GM18951 (cell line): Measurements from ENCODE around the gene SYCE1L.
"Not testable (repeated sequence)": the region's sequence is repeated elsewhere in the genome, so short reads cannot be mapped to it uniquely, and the experiment has no call there.

Experiments
- POLR2A ChIP-seq: IDR thresholded peaks from 4 replicates; pipeline ENCODE4 v1.6.1; 2011; ENCODE audit warnings: mild to moderate bottlenecking; ENCODE audit not compliant: insufficient read length, insufficient read depth; ENCODE audit errors: extremely low read depth
- in situ Hi-C: fragments of 300-500 bp; cut with MboI; formaldehyde crosslinking; loops from one replicate; pipeline ENCODE4 v1.12.0; 2022; ENCODE audit warnings: low sequenced_read_pairs, mixed read lengths, inconsistent platforms; ENCODE audit not compliant: unreplicated experiment

SYCE1L gene, protein sequence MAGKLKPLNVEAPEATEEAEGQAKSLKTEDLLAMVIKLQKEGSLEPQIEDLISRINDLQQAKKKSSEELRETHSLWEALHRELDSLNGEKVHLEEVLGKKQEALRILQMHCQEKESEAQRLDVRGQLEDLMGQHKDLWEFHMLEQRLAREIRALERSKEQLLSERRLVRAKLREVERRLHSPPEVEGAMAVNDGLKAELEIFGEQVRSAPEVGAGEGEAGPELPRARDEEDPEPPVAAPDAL

DNA sequence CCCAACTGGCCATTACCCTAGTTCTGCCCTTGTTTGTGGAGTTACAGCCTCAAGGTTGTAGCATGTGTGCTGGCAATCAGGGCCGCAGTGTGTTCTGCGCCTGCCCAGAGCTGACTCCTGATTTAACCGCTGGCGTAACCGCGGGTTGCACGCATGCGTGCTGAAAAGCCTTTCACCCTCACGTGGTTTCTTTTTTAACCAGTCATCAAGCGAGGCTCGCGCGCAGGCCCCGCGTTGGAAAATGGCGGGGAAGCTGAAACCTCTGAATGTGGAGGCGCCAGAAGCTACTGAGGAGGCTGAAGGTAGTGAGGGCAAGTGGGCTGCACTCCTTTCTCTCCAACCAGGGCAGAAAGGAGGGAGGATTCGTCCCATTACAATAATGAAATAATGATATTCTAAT lies at the start of gene SYCE1L:
Gene SYCE1L (plus strand): TSS at position 198 of the 400 bp plus-strand sequence. CDS start 44 bp downstream, at position 242.
- TF ChIP-seq POLR2A: peak; percentile 1
- in situ Hi-C loops: no loop called here

DNA sequence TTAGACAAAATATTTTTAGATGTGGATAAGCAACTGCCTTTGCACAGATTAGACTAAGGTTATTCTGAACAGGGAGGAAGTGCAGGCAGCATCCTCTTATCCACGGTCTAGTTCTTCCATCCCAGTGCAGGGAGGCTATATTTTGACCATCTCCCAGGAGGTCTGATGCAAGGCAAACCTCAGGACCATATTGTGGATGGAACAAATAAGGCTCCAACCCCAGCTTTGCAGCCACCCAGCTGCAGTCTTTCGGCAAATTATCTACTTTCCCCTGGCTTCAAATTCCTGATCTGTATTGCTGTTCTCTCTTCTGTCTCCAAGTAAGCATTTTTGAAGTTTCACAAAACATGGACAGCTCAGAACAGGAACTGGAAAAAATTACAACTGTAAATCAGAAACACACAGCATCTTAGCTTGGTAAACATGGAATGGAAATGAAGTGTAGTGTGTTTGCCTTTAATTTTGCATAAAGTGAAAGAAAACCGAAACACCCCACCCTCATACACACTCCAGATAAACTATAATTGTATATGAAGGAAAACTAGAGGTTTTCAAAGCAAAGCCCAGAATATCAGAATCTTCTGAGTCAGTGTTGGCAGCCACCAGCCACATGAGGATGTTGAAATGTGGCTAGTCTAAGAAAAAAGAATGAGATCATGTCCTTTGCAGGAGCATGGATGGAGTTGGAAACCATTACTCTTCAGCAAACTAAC lies 41.7 kb upstream of the SYCE1L start:
- no peak for TF ChIP-seq POLR2A
- in situ Hi-C loops: no loop called here

DNA sequence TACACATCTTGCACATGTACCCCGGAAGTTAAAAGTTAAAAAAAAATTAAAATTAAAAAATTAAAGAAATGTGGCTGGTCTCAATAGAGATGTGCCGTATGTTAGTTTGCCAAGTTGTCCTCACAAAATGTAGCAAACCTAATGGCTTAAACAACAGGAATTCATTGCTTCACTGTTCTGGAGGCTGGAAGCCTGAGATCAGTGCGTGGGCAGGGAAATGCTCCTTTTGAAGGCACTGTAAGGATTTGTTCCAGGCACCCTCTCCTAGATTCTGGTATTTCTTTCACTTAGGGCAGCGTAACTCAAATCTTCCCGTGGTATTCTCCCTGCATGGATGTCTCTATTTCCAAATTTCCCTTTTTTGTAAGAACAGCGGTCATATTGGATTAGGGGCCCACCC lies 40.9 kb upstream of the SYCE1L start:
- in situ Hi-C loops: no loop called here
- TF ChIP-seq POLR2A: no peak

DNA sequence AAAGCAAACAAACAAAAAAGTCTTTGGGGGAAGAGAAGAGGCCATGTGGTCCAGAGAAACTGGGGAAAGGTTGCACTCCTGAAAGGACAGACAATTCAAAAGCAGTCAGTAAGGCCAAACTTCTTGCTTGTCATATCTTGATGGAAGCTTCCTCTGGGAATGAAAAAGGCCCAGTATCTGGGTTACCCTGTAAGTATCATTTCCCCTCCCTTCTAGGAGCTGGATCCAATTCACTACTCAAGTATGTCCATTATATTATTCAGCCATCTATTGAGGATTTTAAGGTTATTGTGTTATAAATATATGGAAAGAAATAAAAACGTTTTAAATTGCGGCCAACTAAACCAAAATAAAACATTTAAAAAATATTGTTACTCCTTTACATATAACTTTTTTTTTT lies 34.2 kb upstream of the SYCE1L start:
- in situ Hi-C loops: no loop called here
- TF ChIP-seq POLR2A: no peak

DNA sequence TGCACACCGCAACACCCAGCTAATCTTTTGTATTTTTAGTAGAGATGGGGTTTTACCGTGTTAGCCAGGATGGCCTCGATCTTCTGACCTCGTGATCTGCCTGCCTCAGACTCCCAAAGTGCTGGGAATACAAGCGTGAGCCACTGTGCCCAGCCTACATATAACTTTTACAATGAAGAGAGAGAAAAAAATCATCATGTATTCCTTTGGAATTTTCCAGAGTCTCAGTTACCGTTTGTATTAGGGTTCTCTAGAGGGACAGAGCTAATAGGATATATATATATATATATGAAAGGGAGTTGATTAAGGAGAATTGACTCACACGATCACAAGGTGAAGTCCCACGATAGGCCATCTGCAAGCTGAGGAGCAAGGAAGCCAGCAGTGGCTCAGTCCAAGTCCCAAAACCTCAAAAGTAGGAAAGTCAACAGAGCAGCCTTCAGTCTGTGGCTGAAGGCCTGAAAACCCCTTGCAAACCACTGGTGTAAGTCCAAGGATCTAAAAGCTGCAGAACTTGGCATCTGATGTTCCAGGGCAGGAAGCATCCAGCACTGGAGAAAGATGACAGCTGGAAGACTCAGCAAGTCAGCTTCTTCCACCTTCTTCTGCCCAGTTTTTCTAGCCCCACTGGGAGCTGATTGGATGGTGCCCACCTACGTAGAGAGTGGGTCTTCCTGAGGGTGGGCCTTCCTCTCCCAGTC lies 33.5 kb upstream of the SYCE1L start:
- in situ Hi-C loops: not testable (repeated sequence)

DNA sequence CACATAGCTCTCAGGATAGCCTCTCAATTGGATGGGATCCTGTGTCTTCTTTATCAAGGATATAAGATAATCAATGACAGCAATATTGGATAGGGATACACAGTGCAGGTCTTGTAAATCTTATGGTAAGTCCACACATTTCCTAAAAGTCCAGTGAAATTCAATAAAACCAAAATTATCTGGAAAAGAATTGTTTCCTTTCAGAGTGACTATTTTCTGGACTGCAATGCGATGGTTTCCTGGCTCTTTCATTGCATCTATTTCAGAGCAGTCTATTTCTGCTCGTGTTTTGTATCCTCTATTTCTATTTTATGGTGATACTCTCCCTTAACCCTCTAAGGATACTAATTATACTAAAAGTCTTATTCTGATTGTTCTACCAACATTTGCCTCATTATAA lies 32.5 kb upstream of the SYCE1L start:
- in situ Hi-C loops: no loop called here
- no peak for TF ChIP-seq POLR2A

DNA sequence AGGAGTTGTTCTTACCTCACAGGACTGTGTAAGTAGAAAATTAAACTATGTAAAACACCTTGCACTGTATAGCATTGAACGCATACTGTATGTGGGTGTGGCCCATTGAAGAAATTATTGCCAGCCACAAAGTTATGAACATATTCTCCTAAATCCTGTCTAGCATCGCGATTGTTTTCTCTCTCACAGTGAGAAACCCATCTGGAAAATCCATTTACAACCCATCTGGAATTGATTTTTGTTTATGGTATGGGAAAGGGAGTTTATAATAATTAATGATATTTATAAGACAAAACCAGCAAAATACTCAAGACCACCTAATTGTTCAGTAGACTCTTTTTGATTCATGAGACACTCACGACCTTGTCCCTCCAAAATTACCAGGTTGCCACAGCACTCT lies 30.3 kb upstream of the SYCE1L start:
- in situ Hi-C loops: no loop called here
- TF ChIP-seq POLR2A: no peak

DNA sequence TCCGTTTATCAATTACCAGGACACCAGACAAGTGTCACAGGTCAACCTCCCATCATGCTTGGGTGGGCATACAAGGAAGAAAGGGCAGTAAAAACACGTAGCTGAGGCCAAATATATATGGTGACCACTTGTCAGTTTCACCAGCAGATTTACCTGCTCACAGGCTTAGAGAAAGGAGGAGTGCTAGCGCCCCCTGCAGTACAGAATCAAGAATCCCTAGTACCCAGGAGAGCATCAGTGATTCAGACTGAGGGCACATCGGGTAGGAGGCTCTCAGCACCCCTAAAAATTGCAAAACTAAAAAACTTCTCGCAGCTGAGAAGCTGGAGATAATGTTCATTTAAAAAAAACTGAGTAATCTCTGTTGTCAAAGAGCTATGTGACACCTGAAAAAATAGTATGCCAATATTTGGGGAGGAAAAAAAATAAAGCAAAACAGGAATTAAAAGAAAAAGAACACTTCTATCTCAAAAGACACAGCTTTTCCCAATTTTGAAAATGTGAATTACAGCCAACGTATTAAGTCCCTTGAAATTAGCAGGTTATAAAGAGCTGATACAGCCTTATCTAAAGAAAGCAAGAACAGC lies 29.5 kb upstream of the SYCE1L start:
- no peak for TF ChIP-seq POLR2A
- in situ Hi-C loops: loop anchor here (10.0 kb wide), 1 partner anchor 1385 kb away; no protein-coding TSS in a partner anchor

DNA sequence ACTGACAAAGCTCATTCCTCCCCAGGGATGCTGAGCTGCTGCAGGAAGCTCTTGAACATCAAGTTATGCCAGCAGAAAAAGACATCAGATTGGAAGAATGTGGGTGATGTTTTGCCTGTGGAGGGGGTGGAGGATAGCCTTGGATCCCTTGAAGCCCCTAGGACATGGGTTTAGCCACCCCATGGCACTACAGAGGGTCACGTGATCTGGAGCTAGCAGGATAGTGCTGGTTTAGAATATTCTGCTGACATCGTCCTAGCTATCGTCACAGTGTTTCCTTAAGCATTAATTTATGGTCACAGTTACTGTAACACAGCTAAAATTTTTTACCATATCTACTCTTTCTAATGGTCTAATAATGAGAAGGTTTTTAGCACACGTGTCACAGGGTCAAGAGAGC lies 28.4 kb upstream of the SYCE1L start:
- in situ Hi-C loops: loop anchor here (10.0 kb wide), 1 partner anchor 1386 kb away; no protein-coding TSS in a partner anchor
- no peak for TF ChIP-seq POLR2A

DNA sequence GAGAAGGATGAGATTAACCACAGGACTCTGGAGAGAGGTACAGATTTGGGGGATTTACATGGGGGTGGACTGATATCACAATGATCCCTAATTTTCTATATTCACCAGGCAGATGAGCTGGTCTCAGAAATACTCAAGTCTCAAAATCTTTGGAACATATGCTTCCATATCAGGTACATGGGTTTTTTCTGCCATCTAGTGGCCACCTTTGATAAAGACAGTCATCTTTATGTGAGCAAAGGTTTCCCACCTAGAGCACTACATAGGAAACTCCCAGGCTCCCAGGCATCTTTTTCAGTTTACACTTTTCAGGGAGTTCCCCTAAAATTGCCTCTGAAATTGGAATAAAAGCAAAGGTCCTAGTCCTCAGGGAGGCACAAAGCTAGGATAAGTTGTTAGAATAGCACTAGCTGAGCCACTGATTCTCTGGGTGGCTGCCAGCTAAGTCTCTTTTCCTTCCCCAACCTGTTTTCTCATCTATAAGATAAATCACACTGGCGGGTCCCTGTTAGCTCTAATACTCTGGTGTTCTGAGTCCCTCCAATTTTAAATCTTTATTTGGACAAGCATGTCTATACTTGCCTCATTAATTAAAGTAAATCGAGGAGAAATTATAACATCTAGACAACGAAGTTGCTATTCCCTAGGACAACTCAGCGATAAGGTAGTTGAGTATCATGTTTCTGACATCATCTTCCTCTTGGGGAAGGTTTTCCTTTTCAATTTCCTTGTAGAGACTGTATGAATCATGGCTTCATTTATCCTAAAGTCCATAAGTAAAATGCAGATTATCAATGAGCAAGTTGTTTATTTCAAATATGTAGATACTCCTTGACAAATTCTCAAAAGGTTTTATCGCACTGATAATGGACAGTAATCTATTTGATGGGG lies 27.2 kb upstream of the SYCE1L start:
- no peak for TF ChIP-seq POLR2A
- in situ Hi-C loops: loop anchor here (10.0 kb wide), 1 partner anchor 1387 kb away; no protein-coding TSS in a partner anchor

DNA sequence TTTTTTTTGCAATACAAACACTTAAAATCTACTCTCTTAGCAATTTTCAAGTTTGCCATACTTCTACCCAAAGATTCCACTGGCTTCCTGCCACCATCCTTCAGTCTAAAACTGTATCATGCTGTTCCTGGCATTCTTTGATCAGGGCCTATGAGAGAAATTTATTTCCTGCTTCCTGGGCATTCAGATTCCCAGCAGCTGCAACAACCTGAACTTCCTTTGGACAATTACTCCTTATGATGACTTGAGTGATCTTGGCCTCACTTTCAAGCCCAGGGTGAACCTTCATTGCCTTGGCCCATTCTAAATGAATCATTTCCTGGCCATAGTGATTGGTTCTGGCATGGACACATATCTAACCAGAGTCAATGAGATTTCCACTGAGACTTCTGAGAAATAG lies 26.3 kb upstream of the SYCE1L start:
- TF ChIP-seq POLR2A: no peak
- in situ Hi-C loops: loop anchor here (10.0 kb wide), 1 partner anchor 1388 kb away; no protein-coding TSS in a partner anchor

DNA sequence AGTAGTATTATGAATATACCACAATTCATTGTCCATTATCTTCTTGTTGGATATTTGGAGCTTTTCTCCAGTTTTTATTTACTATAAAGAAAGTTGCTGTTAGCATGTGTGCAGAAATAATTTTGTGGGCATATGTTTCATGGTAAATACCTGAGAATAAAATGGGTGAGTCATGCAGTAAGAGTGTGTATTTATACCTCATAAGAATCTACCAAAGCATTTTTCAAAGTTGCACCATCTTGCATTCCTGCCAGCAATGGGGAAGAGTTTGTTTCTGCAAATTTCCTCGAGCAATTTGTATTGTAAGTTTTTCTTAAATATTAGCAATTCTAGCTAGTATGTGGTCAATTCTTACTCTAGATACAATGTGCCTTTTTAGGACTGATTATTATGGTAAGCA lies 16.1 kb upstream of the SYCE1L start:
- in situ Hi-C loops: no loop called here
- TF ChIP-seq POLR2A: no peak

DNA sequence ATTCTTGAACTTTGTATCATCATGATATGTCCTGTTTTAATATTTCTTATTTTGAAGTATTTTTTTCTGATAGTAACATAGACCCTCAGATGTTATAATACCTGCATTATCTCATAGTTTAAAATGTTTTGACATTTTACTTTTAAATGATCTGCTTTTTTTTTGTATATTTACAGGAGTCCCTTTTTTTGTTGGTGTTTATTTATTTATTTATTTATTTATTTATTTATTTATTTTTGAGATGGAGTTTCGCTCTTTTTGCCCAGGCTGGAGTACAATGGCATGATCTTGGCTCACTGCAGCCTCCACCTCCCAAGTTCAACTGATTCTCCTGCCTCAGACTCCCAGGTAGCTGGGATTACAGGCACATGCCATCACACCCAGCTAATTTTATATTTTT lies 12.9 kb upstream of the SYCE1L start:
- in situ Hi-C loops: not testable (repeated sequence)
